HG03457 (cell line): Measurements from ENCODE around the gene CLCF1.
"Not testable (repeated sequence)": the region's sequence is repeated elsewhere in the genome, so short reads cannot be mapped to it uniquely, and the experiment has no call there.

Experiments
- ATAC-seq: cut with Tn5 transposase; IDR thresholded peaks from one replicate; pipeline ENCODE4 v1.9.1; 2021; ENCODE audit warnings: moderate number of reproducible peaks; ENCODE audit not compliant: unreplicated experiment

Gene CLCF1

DNA sequence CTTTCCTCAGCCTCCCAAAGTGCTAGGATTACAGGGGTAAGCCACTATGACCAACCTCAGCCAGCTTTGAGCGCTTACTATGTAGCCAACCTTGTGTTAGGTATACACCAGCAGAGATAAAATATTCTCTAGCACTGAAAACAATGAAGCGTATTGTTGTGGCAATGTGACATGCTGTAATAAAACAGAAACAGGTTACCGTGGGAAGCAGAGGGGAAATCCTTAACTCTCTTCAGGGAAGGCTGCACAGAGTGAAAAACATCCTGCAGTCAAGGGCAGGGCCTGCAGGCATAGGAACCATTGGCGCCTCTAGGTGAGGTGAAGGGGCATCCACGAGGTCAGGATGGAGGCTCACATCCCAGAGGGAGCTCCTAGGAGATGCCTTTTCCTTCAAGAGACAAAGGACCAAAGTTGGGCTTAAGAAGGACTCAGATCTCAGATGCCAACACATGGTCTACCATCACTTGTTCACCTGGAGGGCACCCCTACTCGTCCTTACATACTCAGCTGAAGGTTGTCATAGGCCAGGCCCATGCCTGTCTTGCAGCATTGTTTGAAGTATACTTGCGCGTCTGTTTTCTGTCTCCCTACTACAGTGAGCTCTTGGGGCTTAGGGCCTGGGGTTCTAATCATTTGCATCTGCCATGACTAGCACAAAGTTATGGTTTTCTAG, 28.0 kb downstream of the CLCF1 start:
- no peak for ATAC-seq

DNA sequence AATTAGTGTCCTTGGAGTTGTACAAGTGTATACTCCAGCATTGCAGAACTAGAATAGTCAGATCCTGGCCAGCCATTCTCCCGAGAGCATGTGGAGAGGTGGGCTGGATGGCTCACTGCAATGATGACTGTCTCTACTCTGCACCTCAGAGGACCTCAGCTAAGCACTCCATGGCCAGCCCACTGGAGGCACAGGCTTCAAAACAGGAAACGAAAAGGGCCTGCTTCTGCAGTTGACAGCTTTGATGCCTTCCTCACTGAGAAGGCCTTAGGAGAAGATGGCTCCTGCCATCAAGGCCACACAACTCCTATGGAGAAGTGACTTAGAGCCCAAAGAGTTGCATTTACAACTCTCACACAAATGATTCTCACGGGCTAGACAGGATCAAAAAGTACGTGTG, 29.1 kb downstream of the CLCF1 start:
- ATAC-seq: no peak

DNA sequence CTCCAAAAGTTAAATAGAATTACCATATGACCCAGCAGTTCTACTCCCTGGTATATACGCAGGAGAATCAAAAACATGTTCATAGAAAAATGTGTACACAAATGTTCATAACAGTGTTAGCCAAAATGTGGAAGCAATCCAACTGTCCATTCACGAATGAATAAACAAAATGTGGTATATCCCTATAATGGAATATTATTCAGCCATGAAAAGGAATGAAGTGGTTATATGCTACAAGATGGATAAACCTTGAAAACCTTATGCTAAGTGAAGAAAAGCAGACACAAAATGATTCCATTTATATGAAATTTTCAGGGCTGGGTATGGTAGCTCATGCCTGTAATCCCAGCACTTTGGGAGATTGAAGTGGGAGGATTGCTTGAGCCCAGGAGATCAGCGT, 36.1 kb downstream of the CLCF1 start:
- ATAC-seq: no peak

DNA sequence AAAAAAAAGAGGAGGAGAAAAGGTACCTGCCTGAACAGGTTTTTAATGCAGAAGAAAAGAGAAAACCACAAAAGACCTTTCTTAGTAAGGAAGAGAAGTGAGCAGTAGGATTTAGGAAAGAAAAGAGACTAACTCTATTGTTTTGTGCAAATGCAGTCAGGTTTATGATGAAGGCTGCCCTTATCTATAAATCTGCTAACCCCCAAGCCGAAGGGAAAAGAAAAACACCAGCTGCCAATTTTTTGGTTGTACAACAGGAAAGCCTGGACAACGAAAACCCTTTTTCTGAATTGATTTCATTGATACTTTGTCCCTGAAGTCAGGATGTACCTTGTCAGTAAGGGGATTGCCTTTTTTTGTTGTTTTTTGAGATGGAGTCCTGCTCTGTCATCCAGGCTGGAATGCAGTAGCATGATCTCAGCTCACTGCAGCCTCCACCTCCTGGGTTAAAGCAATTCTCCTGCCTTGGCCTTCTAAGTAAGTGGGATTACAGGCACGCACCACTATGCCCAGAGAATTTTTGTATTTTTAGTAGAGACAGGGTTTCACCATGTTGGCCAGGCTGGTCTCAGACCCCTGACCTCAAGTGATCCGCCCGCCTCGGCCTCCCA, 41.2 kb downstream of the CLCF1 start:
- ATAC-seq: no peak

DNA sequence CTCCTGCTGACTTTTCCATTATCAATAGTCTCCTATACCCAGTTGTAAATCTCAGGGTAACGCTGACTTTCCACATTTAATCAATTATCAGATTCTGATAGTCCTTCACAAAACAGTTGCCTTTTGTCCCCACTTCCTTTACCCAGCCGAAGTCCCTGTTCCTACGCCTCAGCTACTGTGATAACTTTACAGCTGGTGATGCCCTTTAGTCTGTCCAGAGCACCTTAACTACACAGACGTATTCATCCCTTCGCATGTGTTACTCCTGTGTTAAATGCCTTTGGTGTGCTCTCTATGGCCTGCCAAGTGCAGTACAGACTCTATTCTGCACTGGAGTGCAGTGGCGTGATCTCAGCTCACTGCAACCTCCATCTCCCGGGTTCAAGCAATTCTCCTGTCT, 49.9 kb downstream of the CLCF1 start:
- no peak for ATAC-seq

DNA sequence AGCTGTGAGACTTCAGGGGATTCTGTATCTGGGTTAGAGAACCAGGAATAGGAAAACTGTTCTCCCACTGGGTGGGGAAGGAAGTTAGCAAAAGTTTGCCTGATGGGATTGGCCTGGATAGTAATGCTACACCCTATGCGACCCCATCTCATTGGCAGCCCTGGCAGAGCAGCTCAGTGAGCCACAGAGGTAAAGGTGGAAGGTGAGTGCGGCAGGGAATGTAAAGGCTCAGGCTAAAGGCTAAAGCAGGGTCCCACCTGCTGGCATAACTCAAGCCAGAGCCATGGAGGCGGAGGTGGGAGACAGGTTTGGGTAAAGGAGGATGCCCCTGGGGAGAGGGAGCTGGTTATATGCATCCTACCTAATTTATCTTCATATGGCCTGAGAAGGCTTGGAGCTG, 51.3 kb downstream of the CLCF1 start:
- no peak for ATAC-seq

DNA sequence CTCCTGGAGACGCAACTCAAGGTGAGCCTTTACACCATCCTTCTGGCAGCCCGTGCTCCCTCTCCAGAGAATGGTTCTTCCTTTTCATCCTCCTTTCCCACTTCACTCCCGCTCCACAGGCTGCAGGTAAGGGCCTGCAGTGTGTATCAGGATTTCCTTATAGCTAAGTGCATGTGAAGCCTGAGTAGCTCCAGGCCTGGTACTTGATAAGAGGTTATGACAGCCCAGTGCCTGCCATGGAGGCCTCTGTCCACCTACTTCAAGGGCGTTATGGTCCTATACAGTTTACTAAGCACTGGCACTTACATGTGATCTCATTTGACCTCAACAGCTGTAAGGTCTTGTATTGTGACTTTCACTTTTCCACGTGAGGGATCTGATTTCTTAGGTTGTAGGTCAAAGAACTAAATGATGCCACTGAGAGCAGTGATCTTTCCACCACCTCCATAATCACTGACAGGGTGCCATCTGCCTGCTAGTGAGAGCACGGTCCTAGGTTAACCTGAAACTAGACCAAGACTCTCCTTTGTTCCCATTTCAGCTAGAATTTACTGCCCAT, 52.0 kb downstream of the CLCF1 start:
- no peak for ATAC-seq

DNA sequence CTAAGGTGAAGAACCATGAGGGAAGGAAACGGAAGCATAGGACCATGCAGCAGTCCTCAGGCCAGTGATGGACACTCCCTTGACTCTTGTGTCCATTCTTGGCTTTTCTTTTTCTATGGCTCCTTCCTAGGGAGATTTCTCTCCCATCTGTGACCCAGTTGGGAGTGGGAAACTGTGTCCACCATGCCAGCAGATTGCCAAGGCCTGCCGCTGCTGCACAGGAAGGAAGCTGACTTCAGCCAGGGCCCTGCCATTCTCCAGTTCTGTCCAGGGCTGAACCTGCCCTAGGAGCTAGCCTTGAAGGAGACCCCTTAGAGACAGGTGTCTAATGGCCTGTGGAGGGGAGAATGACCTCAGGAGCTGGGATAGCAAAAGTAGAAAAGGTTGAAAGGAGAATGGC, 52.7 kb downstream of the CLCF1 start:
- no peak for ATAC-seq

DNA sequence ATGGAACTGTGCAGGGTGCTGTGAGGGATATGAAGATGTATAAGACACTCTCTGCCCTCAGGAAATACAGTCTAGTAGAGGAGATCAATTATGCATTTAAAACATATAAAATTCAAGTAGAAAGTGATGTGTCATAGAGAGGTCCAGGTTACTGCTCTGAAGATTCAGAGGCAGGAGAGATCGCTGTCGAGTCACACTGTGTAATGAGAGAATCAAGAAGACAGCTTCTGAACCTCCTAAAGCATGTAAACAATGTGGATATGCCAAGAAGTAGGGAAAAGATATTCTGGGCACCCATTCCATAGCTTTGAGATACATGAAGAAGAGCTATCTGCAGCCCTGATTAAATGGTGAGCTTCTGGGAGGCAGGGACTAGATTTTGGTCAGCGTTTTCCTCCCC, 53.4 kb downstream of the CLCF1 start:
- ATAC-seq: no peak

DNA sequence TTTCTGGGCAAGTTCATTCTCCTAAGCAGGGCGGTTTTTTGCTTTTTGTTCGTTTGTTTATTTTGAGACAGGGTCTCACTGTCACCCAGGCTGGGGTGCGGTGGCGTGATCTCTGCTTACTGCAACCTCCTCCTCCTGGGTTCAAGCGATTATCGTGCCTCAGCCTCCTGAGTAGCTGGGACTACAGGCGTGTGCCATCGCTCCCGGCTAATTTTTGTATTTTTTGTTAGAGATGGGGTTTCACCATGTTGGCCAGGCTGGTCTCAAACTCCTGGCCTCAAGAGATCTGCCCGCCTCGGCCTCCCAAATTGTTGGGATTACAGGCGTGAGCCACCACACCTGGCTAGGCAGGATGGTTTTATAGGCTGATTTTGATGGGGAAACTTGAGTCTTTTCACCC, 54.5 kb downstream of the CLCF1 start:
- not testable (repeated sequence) for ATAC-seq

DNA sequence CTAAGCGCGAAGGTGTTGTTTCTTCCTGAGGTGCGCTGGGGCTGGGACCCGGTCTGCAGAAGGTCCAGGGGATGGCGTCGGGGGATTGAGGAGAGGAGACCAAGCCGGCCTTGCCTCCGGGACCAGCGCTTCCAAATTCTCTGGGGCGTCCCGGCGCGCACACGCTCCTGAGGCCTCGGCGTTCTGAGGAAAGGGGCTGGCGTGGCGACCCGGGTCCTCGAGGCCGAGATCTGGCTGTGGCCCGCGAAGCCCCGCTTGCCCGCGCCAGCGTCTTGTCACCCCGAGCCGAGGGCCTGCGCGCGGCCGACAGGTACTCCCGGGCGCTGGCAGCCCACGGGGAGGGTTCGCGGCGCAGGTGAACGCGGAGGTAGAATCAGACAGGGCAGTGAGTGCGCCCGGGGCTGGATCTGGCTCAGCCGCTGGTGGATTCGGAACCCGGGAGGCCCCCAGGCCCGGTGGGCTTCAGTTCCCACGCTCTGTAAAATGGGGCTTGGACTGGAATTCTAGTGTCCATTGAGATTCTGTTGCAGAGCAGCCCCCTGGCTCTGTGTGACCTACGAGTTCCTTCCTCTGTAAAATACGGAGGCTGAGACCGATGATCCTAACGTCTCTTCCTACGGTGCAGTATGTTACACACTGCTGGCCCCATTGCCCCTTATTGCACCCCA, 55.4 kb downstream of the CLCF1 start:
- ATAC-seq: no peak

DNA sequence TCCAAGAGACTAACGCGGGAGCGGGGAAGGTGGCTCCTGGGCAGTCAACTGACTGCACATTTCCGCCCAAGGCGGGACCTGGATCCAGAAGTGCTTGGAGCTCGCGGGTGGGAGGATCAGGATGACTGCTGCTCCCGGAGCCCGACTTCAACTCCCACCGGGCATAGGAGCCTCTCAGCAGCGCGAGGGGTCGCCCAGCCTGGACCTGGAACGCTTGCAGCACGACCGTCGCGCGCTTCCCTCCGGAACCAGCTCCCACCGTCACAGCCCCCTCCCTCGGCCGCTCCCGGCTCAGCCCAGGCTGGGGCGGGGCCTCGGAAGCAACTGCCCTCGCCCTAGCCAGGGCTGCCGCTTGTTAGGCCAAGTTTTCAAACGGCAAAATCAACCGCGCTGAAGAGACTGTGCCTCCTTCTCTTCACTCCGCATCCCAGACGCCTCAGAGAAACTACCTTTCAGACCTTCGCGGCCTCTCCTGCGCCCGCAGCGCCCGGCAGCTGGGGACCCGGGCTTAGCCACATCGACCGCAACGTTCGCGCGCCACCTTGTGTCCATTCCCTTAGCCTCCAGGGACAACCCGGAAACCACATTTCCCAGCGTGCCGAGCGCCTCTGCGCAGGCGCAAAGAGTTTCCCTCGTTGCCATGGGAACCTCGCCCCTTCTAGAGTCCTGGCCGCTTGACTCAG, 56.1 kb downstream of the CLCF1 start:
- ATAC-seq: peak; percentile 67

DNA sequence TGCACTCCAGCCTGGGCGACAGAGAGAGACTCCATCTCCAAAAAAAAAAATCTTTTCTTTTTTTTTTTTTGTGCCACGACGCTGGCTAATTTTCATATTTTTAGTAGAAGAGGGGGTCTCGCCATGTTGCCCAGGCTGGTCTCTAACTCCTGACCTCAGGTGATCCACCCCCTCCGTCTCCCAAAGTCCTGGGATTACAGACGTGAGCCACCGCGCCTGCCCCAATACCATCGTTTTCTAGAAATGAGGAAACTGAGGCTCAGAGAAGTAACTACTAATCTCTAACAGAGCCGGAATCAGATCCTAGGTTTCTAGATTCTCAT, 56.6 kb downstream of the CLCF1 start:
- ATAC-seq: no peak

DNA sequence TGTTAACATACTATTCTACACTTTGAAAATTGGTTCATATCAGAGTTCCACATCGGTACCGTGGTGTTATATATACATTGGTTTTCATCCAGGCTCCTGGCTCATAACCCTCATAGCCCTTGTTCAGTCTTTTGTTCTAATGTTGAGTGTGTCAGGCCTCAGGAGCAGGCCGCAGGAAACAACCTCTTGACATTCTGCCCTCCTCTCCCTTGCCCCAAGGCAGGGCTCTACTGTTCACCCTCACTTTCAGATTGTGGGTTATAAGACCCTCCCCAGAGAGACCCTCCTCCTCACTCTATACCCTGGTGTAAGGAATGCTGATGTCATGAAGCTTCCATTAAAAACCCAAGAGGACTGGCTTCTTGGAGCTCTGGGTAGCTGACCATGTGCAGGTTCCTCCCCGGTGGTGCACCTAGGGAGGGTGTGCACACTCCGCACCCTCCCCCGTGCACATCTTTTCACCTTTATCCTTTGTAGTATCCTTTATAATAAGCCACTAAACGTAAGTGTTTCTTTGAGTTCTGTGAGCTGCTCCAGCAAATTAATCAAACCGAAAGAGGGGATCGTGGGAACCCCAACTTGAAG, 58.0 kb downstream of the CLCF1 start:
- no peak for ATAC-seq

DNA sequence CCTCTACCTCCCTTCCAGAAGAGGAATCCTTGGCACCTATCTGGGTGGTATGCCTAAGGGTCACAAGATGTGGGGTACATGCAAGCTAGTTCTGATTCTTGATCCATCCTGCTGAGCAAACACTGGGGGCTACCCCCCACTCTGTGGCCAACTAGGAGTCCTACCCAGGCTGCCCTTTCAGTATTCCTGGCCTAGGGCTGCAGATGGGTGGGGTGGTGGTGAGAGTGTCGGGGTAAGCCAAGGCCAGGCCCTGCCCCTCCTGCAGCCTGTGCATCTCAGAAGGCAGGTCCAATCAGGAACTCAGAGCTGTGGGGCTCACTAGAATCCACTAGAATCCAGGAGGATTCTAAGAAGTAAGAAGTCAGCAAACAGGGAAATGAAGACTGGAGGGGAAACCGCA, 59.2 kb downstream of the CLCF1 start:
- no peak for ATAC-seq
